GM19452 (cell line): Measurements from ENCODE around the gene LAMA3.

ENCODE experiments used
- ATAC-seq: cut with Tn5 transposase; IDR thresholded peaks from one replicate; pipeline ENCODE4 v1.9.1; 2021; ENCODE audit not compliant: unreplicated experiment

LAMA3 gene

GRCh38 chr18:23929362-23929930 lies 240.2 kb downstream of the LAMA3 start:
- ATAC-seq: no peak

GRCh38 chr18:23930002-23930401 lies 240.7 kb downstream of the LAMA3 start:
- no peak for ATAC-seq

DNA sequence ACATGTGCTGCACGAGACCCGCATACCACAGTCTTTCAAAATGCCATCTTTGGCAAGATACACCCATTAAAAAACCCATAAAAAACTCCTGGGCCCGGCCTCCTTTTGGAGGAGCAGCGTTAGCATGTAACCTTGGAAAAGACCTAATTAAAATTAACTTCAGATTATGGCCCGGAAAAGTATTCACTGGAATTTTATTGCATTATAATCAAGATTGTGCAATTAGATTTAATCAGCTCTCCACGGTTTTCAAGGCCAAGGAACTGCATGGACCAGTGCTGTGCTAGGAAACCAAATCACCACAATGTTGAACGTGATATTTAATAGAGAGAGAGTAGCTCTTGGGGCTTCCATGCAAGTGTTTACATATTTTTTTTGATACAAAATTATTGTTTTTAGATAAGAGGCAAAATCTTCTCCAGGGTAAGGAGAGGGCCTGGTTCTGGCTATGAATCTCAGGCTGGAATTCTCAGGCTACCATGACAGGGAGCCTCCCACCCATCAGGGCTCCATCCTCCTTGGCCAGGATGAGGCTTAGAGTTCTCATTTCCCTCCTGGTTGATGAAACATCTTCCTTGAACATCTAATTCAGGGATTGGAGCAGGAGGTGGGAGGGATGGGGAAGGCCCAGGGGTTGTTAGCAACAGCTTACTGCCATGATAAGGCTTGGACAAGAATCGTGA lies 243.3 kb downstream of the LAMA3 start:
- ATAC-seq: no peak

DNA sequence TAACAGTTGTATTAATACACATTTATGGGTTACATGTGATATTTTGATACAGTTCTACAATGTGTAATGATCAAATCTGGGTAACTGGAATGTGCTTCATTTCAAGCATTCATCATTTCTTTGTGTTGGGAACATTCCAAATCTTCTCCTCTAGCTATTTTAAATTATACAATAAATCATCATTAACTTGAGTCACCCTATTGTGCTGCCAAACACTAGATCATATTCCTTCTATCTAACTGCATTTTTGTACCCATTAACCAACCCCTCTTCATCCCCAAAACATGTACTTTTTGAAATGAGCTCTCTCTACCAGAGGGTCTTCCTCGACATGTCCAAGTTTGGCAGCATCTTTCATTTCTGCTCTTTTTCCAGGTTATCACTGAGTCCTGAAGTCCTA lies 244.2 kb downstream of the LAMA3 start:
- no peak for ATAC-seq

- ATAC-seq: no peak
Observed at GRCh38 chr18:23934252-23934651, 245.0 kb downstream of the LAMA3 start.

- ATAC-seq: no peak
Observed at GRCh38 chr18:23934863-23935262, 245.6 kb downstream of the LAMA3 start.

DNA sequence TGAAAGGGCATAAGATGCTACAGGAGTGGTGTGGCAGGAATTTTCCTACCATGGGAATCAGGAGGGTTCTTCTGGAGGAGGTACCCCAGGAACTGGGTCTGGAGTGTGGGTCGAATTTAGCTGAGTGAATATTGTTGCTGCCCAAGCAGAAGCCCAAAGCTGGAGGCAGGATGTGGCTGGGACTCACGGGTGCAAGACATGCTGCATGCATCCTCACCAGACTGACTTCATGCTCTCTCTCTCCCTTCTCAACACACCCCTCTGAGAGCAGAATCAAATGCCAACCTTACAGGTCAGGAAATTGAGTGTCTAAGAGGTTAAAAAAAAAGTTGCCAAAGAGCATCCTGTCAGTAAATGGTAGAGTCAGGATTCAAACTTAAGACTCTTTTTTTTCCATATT lies 246.6 kb downstream of the LAMA3 start:
- ATAC-seq: no peak

DNA sequence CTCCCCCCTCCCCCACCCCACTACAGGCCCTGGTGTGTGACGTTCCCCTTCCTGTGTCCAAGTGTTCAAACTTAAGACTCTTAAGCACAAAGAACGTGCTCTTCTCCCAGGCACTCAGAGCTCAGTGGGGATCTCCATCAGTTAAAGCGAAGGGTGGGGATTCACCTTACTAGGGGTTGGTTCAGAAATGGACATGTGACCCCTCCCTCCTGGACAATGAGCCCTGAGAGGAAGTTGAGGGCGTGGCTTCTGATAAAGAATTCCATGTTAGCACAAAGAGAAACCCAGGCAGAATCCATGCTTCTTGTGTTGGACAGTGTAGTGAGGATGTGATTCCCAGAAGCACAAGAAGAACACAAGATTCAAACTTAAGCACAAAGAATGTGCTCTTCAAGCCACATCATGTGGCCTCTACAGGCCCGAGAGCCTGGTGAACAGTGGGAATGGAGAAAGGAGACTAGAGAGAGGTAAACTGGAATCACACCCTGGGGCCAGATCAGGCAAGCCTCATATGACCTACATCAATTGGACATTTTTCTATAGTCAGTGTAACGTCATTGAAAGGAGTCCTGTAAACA lies 247.2 kb downstream of the LAMA3 start:
- no peak for ATAC-seq

GRCh38 chr18:23938043-23938756 lies 248.9 kb downstream of the LAMA3 start:
- ATAC-seq: no peak

- ATAC-seq: no peak
Observed at GRCh38 chr18:23938901-23939341, 249.7 kb downstream of the LAMA3 start.

DNA sequence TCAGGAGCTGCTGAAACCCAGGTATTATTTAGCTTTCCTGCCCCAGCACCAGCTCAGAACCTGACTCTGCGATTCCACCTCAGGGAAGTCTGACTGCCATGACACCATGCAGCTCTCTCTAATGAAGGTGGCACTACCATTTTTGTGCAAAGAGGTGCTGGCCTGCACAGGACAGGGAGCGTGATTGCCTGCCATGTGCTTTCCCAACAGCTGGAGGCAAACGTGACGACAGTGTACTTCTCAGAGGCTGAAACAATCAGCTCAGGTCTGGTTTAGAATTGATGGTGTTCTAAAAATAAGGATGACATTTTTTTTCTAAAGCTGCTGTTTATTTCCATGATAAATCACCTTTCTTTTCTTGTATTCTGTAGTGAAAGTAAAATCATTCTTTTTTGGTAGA lies 250.1 kb downstream of the LAMA3 start:
- ATAC-seq: no peak

- no peak for ATAC-seq
Observed at GRCh38 chr18:23939896-23940295, 250.6 kb downstream of the LAMA3 start.

DNA sequence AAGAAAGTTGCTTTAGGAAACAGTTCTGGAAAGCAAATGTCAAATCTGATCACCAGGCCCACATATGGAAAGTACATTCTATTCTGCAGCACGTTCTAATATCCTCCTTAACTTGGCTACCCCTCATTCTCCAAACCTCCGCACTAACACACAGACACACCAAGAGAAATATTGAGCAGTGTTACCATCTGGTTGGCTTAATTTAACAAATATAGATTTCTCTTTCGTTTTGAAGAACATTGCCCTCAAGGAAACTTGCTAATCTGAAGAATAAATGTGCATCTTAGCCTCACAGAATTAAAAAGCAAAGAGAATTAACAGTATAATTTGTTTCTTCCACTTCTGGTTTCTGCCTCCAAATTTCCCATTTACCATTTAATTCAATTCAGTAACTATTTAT lies 252.5 kb downstream of the LAMA3 start:
- no peak for ATAC-seq

GRCh38 chr18:23943104-23943503 lies 253.9 kb downstream of the LAMA3 start:
- peak; percentile 82 for ATAC-seq

DNA sequence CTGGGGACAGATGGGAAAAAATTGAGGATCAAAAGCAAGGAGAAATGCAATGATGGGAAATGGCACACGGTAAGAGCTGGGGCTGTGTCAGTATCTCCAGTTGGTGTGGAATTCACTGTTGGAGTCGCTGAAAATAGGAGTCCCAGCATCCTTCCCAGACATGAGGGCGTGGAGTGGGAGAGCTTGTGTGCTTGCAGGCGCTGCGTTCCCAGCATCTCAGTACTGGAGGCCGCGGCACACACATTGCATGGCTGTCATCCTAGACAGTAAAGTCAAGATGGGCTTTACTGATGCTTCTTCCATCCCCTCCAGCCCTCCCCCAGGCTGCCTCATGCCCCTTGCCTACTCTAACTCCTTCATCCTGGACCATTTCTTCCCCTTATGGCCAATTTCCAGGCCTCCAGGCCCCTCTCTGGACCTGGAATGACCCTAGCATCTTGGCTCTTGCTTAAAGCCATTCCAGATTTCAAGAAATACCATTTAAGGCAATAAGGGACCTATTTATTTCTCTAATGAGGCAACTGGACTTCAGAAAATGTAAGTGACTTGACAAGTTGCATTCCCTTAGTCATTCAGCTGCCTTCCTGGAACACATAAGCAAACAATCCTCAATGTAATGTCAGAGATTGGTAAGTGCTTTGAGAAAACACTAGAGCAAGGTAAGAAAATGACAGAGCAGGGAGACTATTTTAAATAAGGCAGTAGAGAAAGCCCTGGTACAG lies 254.8 kb downstream of the LAMA3 start:
- no peak for ATAC-seq

- ATAC-seq: no peak
Observed at GRCh38 chr18:23945416-23946079, 256.3 kb downstream of the LAMA3 start.

DNA sequence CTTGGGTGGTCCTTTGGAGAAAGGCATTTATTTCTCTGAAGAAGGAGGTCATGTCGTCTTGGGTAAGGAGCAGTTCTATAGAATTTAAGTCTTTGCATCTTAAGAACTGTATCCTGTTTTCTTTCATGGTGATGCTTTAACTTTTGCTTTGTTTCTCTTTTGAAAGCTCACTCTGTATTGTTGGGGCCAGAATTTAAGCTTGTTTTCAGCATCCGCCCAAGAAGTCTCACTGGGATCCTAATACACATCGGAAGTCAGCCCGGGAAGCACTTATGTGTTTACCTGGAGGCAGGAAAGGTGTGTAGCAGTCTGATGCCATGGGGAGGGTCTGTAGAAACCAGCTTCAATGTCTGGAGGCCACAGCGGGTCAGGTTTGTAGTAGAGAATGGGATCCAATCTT lies 260.6 kb downstream of the LAMA3 start:
- no peak for ATAC-seq

GRCh38 chr18:23950644-23951043 lies 261.4 kb downstream of the LAMA3 start:
- ATAC-seq: no peak

DNA sequence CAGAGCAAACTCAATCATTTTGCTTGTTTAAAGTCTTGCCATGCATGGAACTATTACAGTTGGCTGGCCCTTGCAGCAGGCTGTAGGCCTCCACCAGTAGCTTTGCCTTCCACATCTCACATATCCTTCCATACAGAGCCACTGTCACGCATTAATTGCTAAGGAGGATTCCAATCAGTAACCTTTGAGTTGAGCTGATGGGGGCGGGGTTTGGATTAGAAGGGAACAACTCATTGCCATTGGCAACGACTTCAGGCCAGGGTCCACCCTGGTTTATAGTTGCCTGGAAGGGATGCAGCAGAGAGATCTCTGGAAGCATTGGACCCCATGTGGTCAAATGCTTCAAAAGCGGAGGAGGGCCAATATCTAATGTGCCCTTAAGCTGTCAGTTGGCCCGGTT lies 262.0 kb downstream of the LAMA3 start:
- ATAC-seq: no peak

- no peak for ATAC-seq
Observed at GRCh38 chr18:23953984-23954383, 264.7 kb downstream of the LAMA3 start.

DNA sequence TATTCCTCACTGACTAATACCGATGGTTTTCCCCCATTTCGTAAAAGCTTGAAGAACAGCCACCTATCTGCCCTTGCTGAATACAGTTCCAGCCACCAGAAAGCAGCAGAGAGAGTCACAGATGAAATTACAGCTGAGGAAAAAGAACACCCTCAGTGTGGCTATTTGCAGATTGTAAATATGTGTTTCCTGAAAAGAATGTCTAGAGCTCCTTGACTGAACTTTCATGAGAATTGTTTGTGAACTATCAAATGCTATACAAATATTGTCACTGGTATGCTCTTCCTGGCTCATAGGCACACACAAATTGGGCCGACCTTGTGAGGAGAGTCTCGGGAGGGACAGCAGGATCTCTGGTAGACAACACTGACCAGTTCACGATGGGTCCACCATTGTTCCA lies 267.2 kb downstream of the LAMA3 start:
- ATAC-seq: no peak
